HG03558 (cell line): Measurements from ENCODE around the gene SLC22A16.

Experiments
- ATAC-seq: cut with Tn5 transposase; IDR thresholded peaks from one replicate; pipeline ENCODE4 v1.9.1; 2021; ENCODE audit warnings: moderate number of reproducible peaks; ENCODE audit not compliant: unreplicated experiment; ENCODE audit errors: extremely low read depth

SLC22A16 gene

GRCh38 chr6:110456694-110457093 lies 19.7 kb downstream of the SLC22A16 start:
- ATAC-seq = no peak

- no peak for ATAC-seq
Observed at GRCh38 chr6:110449541-110449895, 26.9 kb downstream of the SLC22A16 start.

- no peak for ATAC-seq
Observed at GRCh38 chr6:110448846-110449540, 27.4 kb downstream of the SLC22A16 start.

GRCh38 chr6:110447761-110448160 lies 28.7 kb downstream of the SLC22A16 start:
- ATAC-seq = no peak

GRCh38 chr6:110446405-110446804 lies 30.0 kb downstream of the SLC22A16 start:
- ATAC-seq = no peak

GRCh38 chr6:110440026-110440425 lies 36.4 kb downstream of the SLC22A16 start:
- no peak for ATAC-seq

GRCh38 chr6:110439356-110439755 lies 37.1 kb downstream of the SLC22A16 start:
- ATAC-seq = no peak

GRCh38 chr6:110434961-110435602 lies 41.3 kb downstream of the SLC22A16 start:
- ATAC-seq = no peak

GRCh38 chr6:110432285-110432900 lies 44.0 kb downstream of the SLC22A16 start:
- no peak for ATAC-seq

- ATAC-seq = no peak
Observed at GRCh38 chr6:110430741-110431140, 45.7 kb downstream of the SLC22A16 start.

GRCh38 chr6:110430236-110430635 lies 46.2 kb downstream of the SLC22A16 start:
- no peak for ATAC-seq

- ATAC-seq = no peak
Observed at GRCh38 chr6:110428153-110428552, 48.3 kb downstream of the SLC22A16 start.

- no peak for ATAC-seq
Observed at GRCh38 chr6:110425816-110426215, 50.6 kb downstream of the SLC22A16 start.

- ATAC-seq = no peak
Observed at GRCh38 chr6:110422444-110422822, 54.0 kb downstream of the SLC22A16 start.

- no peak for ATAC-seq
Observed at GRCh38 chr6:110421749-110422443, 54.5 kb downstream of the SLC22A16 start.

GRCh38 chr6:110419028-110419739 lies 57.2 kb downstream of the SLC22A16 start:
- no peak for ATAC-seq

GRCh38 chr6:110418594-110418993 lies 57.8 kb downstream of the SLC22A16 start:
- ATAC-seq = no peak

GRCh38 chr6:110415086-110415916 lies 61.1 kb downstream of the SLC22A16 start, which contains the start of gene DDO:
DDO (minus strand) TSS chr6:110415575; CDS start chr6:110413462, 2,113 bp downstream.
- ATAC-seq = no peak

GRCh38 chr6:110414669-110415068 lies 61.7 kb downstream of the SLC22A16 start:
- no peak for ATAC-seq
